CD8-positive, alpha-beta memory T cell (primary cell): ENCODE results near the gene ZBTB17. TPM values are rescaled to one million over a fixed set of nuclear protein-coding genes. Genes with fewer than 3 reads are reported as not detected.
"Not testable (repeated sequence)": the region's sequence is repeated elsewhere in the genome, so short reads cannot be mapped to it uniquely, and the experiment has no call there.

ENCODE experiments used
- CTCF ChIA-PET: fragments of 350-600 bp; sonication (Branson Sonifier 250); formaldehyde crosslinking; loops from one replicate; lab custom pipeline; 2021; ENCODE audit warnings: antibody characterized with exemption; lab: Charles Lee
- POLR2A ChIA-PET: fragments of 350-600 bp; sonication (Branson Sonifier 250); formaldehyde crosslinking; loops from one replicate; lab custom pipeline; 2021; ENCODE audit warnings: antibody characterized with exemption; lab: Charles Lee
- DNase-seq, 5 donors: peaks; one replicate each; pipeline versions ENCODE4 v3.0.0 to v3.0.0-alpha.2; 2020 to 2022; ENCODE audit warnings: mixed read lengths in 1 of 5
- H3K27ac ChIP-seq: one replicate; pipeline ENCODE4 v1.7.0; 2013; ENCODE audit warnings: low read depth, mild to moderate bottlenecking, low read length, moderate library complexity
- H3K27me3 ChIP-seq: 2 replicates; pipeline ENCODE4 v1.7.0; 2013; ENCODE audit warnings: low read length, mild to moderate bottlenecking; ENCODE audit not compliant: insufficient read depth, poor library complexity, severe bottlenecking
- H3K36me3 ChIP-seq: 2 replicates; pipeline ENCODE4 v1.7.0; 2013; ENCODE audit warnings: mild to moderate bottlenecking, low read length, moderate library complexity; ENCODE audit not compliant: insufficient read depth
- H3K4me1 ChIP-seq: 2 replicates; pipeline ENCODE4 v1.7.0; 2013; ENCODE audit warnings: mild to moderate bottlenecking, low read length, moderate library complexity; ENCODE audit not compliant: insufficient read depth
- H3K4me3 ChIP-seq: 2 replicates; pipeline ENCODE4 v1.7.0; 2013; ENCODE audit warnings: mild to moderate bottlenecking, low read length
- H3K9me3 ChIP-seq: 2 replicates; pipeline ENCODE4 v1.7.0; 2013; ENCODE audit warnings: mild to moderate bottlenecking, low read length
- H3K27ac Mint-ChIP-seq, 8 donors: one replicate each; pipeline ENCODE4 v1.8.0; 2020 to 2021; ENCODE audit warnings: mixed read lengths in 8 of 8, mild to moderate bottlenecking in 6 of 8, inconsistent platforms in 3 of 8, moderate library complexity in 3 of 8
- H3K27me3 Mint-ChIP-seq, 2 donors: one replicate each; pipeline ENCODE4 v1.8.0; 2020 to 2021; ENCODE audit warnings: mixed read lengths in 2 of 2, mild to moderate bottlenecking in 1 of 2, moderate library complexity in 1 of 2
- H3K36me3 Mint-ChIP-seq, 3 donors: one replicate each; pipeline ENCODE4 v1.8.0; 2020 to 2021; ENCODE audit warnings: mixed read lengths in 3 of 3, inconsistent platforms in 1 of 3, mild to moderate bottlenecking in 1 of 3
- H3K4me1 Mint-ChIP-seq, 3 donors: one replicate each; pipeline ENCODE4 v1.8.0; 2020 to 2021; ENCODE audit warnings: mixed read lengths in 3 of 3, inconsistent platforms in 1 of 3, mild to moderate bottlenecking in 1 of 3
- H3K4me3 Mint-ChIP-seq, 7 donors: one replicate each; pipeline ENCODE4 v1.8.0; 2020 to 2021; ENCODE audit warnings: mixed read lengths in 7 of 7, mild to moderate bottlenecking in 6 of 7, moderate library complexity in 4 of 7, inconsistent platforms in 2 of 7
- H3K9me3 Mint-ChIP-seq, 5 donors: one replicate each; pipeline ENCODE4 v1.8.0; 2020 to 2022; ENCODE audit warnings: mixed read lengths in 5 of 5, mild to moderate bottlenecking in 3 of 5, moderate library complexity in 2 of 5, inconsistent platforms in 1 of 5
- polyA plus RNA-seq: library from polyadenylated mRNA; unstranded; fragments of 300-500 nt; fragmentation: Illumina TruSeq; gene quantifications from one replicate; pipeline ENCODE4 v1.2.3, GENCODE V29; 2021
- total RNA-seq, 2 experiments: library from RNA; stranded (reverse); gene quantifications; one replicate each; pipeline ENCODE4 v1.2.3, GENCODE V29; 2021

The ZBTB17 gene
- total and polyA plus RNA-seq, 3 experiments from 2014 or later: 24.7 to 51.5 (median 49.9) TPM

GRCh38 chr1:16007671-16008341 lies 31.9 kb upstream of the ZBTB17 start:
- Histone ChIP-seq H3K9me3 (no peaks in the 10 kb centered on the region), H3K27ac (no peak overlapping the region), H3K4me3 (no peak overlapping the region), H3K4me1 (peaks cover 6% of the 10 kb centered on the region), H3K27me3 (no peaks in the 10 kb centered on the region), H3K36me3 (no peaks in the 10 kb centered on the region)
- Mint-ChIP-seq H3K9me3 (no peaks in the 10 kb centered on the region), H3K27ac (peak overlapping the region in 1 of 8 donors; percentile 8), H3K27me3 (peaks cover 13 to 14% of the 10 kb centered on the region in 2 donors), H3K4me1 (peaks cover 0 to 3% (median 0%) of the 10 kb centered on the region in 3 donors), H3K36me3 (no peaks in the 10 kb centered on the region), H3K4me3 (no peak overlapping the region)
- POLR2A ChIA-PET: no interaction called here
- CTCF ChIA-PET: interaction anchor here (1.1 to 2.2 kb wide), 4 partner anchors 13 to 237 kb away, joined by 3 to 5 read pairs (median 4); no protein-coding TSS in a partner anchor
- DNase-seq: no peak

GRCh38 chr1:16006552-16007485 lies 30.9 kb upstream of the ZBTB17 start:
- H3K9me3 ChIP-seq: no peaks in the 10 kb centered on the region
- ChIA-PET POLR2A (no interaction called here), CTCF (interaction anchor here (1.2 to 1.6 kb wide), 3 partner anchors 12 to 238 kb away, joined by 3 to 4 read pairs (median 3); no protein-coding TSS in a partner anchor)
- no peaks in the 10 kb centered on the region for H3K4me1 ChIP-seq
- no peaks in the 10 kb centered on the region for H3K36me3 ChIP-seq
- Mint-ChIP-seq H3K4me1 (no peaks in the 10 kb centered on the region), H3K36me3 (no peaks in the 10 kb centered on the region), H3K27me3 (peaks cover 7 to 9% of the 10 kb centered on the region in 2 donors), H3K27ac (no peak overlapping the region), H3K9me3 (no peaks in the 10 kb centered on the region), H3K4me3 (no peak overlapping the region)
- H3K27ac ChIP-seq: no peak overlapping the region
- H3K27me3 ChIP-seq: no peaks in the 10 kb centered on the region
- no peak for DNase-seq
- no peak overlapping the region for H3K4me3 ChIP-seq

GRCh38 chr1:16006010-16006409 lies 30.1 kb upstream of the ZBTB17 start:
- DNase-seq: no peak
- H3K27me3 ChIP-seq: no peaks in the 10 kb centered on the region
- no peaks in the 10 kb centered on the region for H3K9me3 ChIP-seq
- H3K4me3 ChIP-seq: no peak overlapping the region
- Mint-ChIP-seq H3K27me3 (peaks cover 3 to 9% of the 10 kb centered on the region in 2 donors), H3K4me3 (no peak overlapping the region), H3K36me3 (no peaks in the 10 kb centered on the region), H3K27ac (no peak overlapping the region), H3K4me1 (no peaks in the 10 kb centered on the region), H3K9me3 (no peaks in the 10 kb centered on the region)
- CTCF ChIA-PET: interaction anchor here (1.6 kb wide), 1 partner anchor 214 kb away, joined by 3 read pairs; no protein-coding TSS in a partner anchor
- H3K27ac ChIP-seq: no peak overlapping the region
- H3K36me3 ChIP-seq: no peaks in the 10 kb centered on the region
- no peaks in the 10 kb centered on the region for H3K4me1 ChIP-seq
- POLR2A ChIA-PET: no interaction called here

- Histone ChIP-seq H3K36me3 (no peaks in the 10 kb centered on the region), H3K27ac (no peak overlapping the region), H3K4me1 (no peaks in the 10 kb centered on the region), H3K27me3 (no peaks in the 10 kb centered on the region), H3K9me3 (no peaks in the 10 kb centered on the region), H3K4me3 (no peak overlapping the region)
- Mint-ChIP-seq H3K9me3 (no peaks in the 10 kb centered on the region), H3K27me3 (peaks cover 3 to 6% of the 10 kb centered on the region in 2 donors), H3K4me3 (no peak overlapping the region), H3K36me3 (no peaks in the 10 kb centered on the region), H3K27ac (no peak overlapping the region), H3K4me1 (no peaks in the 10 kb centered on the region)
- DNase-seq: no peak
- ChIA-PET CTCF (interaction anchor here (1.6 kb wide), 1 partner anchor 214 kb away, joined by 3 read pairs; no protein-coding TSS in a partner anchor), POLR2A (no interaction called here)
Observed at GRCh38 chr1:16005597-16005996, 29.7 kb upstream of the ZBTB17 start.

GRCh38 chr1:16001274-16001673 lies 25.4 kb upstream of the ZBTB17 start:
- POLR2A ChIA-PET, H3K4me1 ChIP-seq, H3K4me1 Mint-ChIP-seq, CTCF ChIA-PET, H3K36me3 Mint-ChIP-seq, H3K9me3 Mint-ChIP-seq, H3K27ac Mint-ChIP-seq, H3K4me3 ChIP-seq, H3K27me3 ChIP-seq, DNase-seq, H3K27ac ChIP-seq, H3K36me3 ChIP-seq, H3K4me3 Mint-ChIP-seq, H3K9me3 ChIP-seq, H3K27me3 Mint-ChIP-seq: not testable (repeated sequence)

- ChIA-PET CTCF (no interaction called here), POLR2A (no interaction called here)
- no peaks in the 10 kb centered on the region for H3K9me3 ChIP-seq
- H3K4me1 Mint-ChIP-seq: no peaks in the 10 kb centered on the region
- no peak for DNase-seq
- H3K4me3 ChIP-seq: no peak overlapping the region
- no peak overlapping the region for H3K27ac ChIP-seq
- H3K36me3 ChIP-seq: no peaks in the 10 kb centered on the region
- no peaks in the 10 kb centered on the region for H3K4me1 ChIP-seq
- no peaks in the 10 kb centered on the region for H3K27me3 ChIP-seq
- H3K9me3 Mint-ChIP-seq: no peaks in the 10 kb centered on the region
- no peak overlapping the region for H3K4me3 Mint-ChIP-seq
- H3K27ac Mint-ChIP-seq: peak overlapping the region in 1 of 8 donors; percentile 28
- peaks cover 0 to 4% of the 10 kb centered on the region in 2 donors for H3K27me3 Mint-ChIP-seq
- H3K36me3 Mint-ChIP-seq: no peaks in the 10 kb centered on the region
Observed at GRCh38 chr1:15998929-15999328, 23.0 kb upstream of the ZBTB17 start.

- Mint-ChIP-seq H3K27me3 (peaks cover 0 to 4% of the 10 kb centered on the region in 2 donors), H3K4me3 (no peak overlapping the region), H3K4me1 (no peaks in the 10 kb centered on the region), H3K36me3 (no peaks in the 10 kb centered on the region), H3K27ac (peak overlapping the region in 1 of 8 donors; percentile 10), H3K9me3 (no peaks in the 10 kb centered on the region)
- H3K9me3 ChIP-seq: no peaks in the 10 kb centered on the region
- no peaks in the 10 kb centered on the region for H3K36me3 ChIP-seq
- H3K27ac ChIP-seq: no peak overlapping the region
- H3K27me3 ChIP-seq: no peaks in the 10 kb centered on the region
- DNase-seq: no peak
- ChIA-PET CTCF (interaction anchor here (0.9 kb wide), 1 partner anchor 12 kb away, joined by 3 read pairs; no protein-coding TSS in a partner anchor), POLR2A (no interaction called here)
- H3K4me3 ChIP-seq: no peak overlapping the region
- H3K4me1 ChIP-seq: no peaks in the 10 kb centered on the region
Observed at GRCh38 chr1:15997637-15998280, 21.9 kb upstream of the ZBTB17 start.
